Activated T-helper 1 cell treated with anti-CD3 and anti-CD28 coated beads, Interleukin-12 subunit alpha, Interleukin-12 subunit beta, Interleukin-2, Interleukin-4 antibody, amounts not matched to agents 30 ng/mL and 10 ng/mL and 1 ng/mL, durations not matched to agents 14 hours and 24 hours and 36 hours (primary cell): ENCODE measurements around the gene REXO5. TPM values are rescaled to one million over a fixed set of nuclear protein-coding genes. Genes with fewer than 3 reads are reported as not detected.
"Not testable (repeated sequence)": the region's sequence is repeated elsewhere in the genome, so short reads cannot be mapped to it uniquely, and the experiment has no call there.

Experiments used
- DNase-seq: peaks from one replicate; pipeline ENCODE4 v3.0.0; 2021; ENCODE audit warnings: low spot score
- H3K27ac Mint-ChIP-seq: one replicate; pipeline ENCODE4 v1.8.0; 2021; ENCODE audit warnings: mild to moderate bottlenecking, mixed read lengths
- H3K27me3 Mint-ChIP-seq: one replicate; pipeline ENCODE4 v1.8.0; 2022; ENCODE audit warnings: mild to moderate bottlenecking, moderate library complexity, mixed read lengths; ENCODE audit not compliant: insufficient read depth
- H3K36me3 Mint-ChIP-seq: one replicate; pipeline ENCODE4 v1.8.0; 2021; ENCODE audit warnings: low read depth, mixed read lengths
- H3K4me1 Mint-ChIP-seq: one replicate; pipeline ENCODE4 v1.8.0; 2021; ENCODE audit warnings: low read depth, mixed read lengths
- H3K4me3 Mint-ChIP-seq: one replicate; pipeline ENCODE4 v1.8.0; 2021; ENCODE audit warnings: mild to moderate bottlenecking, moderate library complexity, mixed read lengths
- H3K9me3 Mint-ChIP-seq: one replicate; pipeline ENCODE4 v1.8.0; 2021; ENCODE audit warnings: mixed read lengths
- intact Hi-C: fragments of 100-400 bp; cut with micrococcal nuclease; formaldehyde crosslinking; loops from one replicate; pipeline ENCODE4 v1.15.1; 2024
- total RNA-seq: library from RNA; stranded (reverse); gene quantifications from 2 replicates; pipeline ENCODE4 v1.2.3, GENCODE V29; 2022

REXO5 gene
- total RNA-seq, 1 donor from 2014 or later = 8.3 TPM

DNA sequence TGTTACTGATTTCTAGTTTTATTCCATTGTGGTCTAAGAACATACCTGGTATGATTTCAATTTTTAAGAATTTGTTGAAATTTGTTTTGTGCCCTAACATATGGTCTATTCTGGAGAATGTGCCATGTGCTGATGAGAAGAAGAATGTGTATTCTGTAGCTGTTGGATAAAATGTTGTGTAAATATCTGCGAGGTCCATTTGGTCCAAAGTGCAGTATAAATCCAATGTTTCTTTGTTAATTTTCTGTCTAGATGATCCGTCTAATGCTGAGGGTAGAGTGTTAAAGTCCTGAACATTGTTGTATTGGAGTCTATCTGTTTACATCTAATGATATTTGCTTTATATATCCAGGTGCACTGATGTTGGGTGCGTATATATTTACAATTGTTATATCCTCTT lies 32.6 kb upstream of the REXO5 start:
- intact Hi-C loops = no loop called here
- DNase-seq = no peak
- Mint-ChIP-seq H3K4me3 (no peak overlapping the region), H3K27me3 (no peaks in the 10 kb centered on the region), H3K4me1 (no peaks in the 10 kb centered on the region), H3K9me3 (no peaks in the 10 kb centered on the region), H3K27ac (no peak overlapping the region), H3K36me3 (no peaks in the 10 kb centered on the region)

- no peaks in the 10 kb centered on the region for H3K9me3 Mint-ChIP-seq
- DNase-seq = peak; percentile 31
- H3K4me3 Mint-ChIP-seq = no peak overlapping the region
- intact Hi-C loops = no loop called here
- H3K36me3 Mint-ChIP-seq = no peaks in the 10 kb centered on the region
- H3K27me3 Mint-ChIP-seq = no peaks in the 10 kb centered on the region
- no peaks in the 10 kb centered on the region for H3K4me1 Mint-ChIP-seq
- H3K27ac Mint-ChIP-seq = no peak overlapping the region
Measured at GRCh38 chr16:20774703-20775362, 31.5 kb upstream of the REXO5 start.

DNA sequence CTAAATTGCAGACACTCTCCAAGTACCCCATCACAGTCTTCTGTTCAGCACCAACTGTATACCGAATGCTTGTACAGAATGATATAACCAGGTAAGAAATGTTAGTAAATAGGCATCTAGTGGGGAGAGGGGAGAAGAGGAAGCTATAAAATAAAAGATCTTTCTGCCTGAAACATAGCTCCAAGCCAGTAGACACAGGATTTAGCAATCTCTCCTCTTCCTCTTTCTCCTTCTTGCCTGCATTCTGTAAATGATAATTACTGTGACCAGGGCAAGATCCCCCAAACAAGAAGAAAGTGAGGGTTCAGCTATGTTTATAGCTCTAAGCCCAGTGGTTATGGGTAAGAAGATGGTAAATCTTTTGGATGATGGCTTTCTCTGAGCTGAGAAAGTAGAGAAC lies 24.6 kb upstream of the REXO5 start:
- H3K4me1 Mint-ChIP-seq = no peaks in the 10 kb centered on the region
- DNase-seq = no peak
- no peak overlapping the region for H3K4me3 Mint-ChIP-seq
- H3K27me3 Mint-ChIP-seq = no peaks in the 10 kb centered on the region
- no peaks in the 10 kb centered on the region for H3K9me3 Mint-ChIP-seq
- H3K36me3 Mint-ChIP-seq = no peaks in the 10 kb centered on the region
- intact Hi-C loops = no loop called here
- H3K27ac Mint-ChIP-seq = no peak overlapping the region

- no peaks in the 10 kb centered on the region for H3K27me3 Mint-ChIP-seq
- no peak overlapping the region for H3K27ac Mint-ChIP-seq
- no peaks in the 10 kb centered on the region for H3K36me3 Mint-ChIP-seq
- H3K9me3 Mint-ChIP-seq = no peaks in the 10 kb centered on the region
- no peak overlapping the region for H3K4me3 Mint-ChIP-seq
- no peaks in the 10 kb centered on the region for H3K4me1 Mint-ChIP-seq
- intact Hi-C loops = no loop called here
- DNase-seq = no peak
Measured at GRCh38 chr16:20782470-20782869, 23.9 kb upstream of the REXO5 start.

DNA sequence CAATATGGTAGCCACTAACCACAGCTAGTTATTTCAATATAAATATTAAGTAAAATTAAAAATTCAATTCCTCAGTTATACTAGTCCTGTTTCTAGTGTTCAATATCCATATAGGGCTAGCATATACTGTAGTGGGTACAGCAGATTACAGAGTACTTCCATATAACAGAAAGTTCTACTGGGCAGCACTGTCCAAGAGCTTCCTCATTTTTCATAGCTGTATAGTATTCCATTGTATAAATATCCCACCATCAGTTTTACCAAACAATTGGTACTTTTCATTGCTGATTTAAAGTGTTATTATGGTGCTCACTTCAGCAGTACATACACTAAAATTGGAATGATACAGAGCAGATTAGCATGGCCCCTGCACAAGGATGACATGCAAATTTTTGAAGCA lies 22.1 kb upstream of the REXO5 start:
- H3K36me3 Mint-ChIP-seq = no peaks in the 10 kb centered on the region
- DNase-seq = no peak
- H3K9me3 Mint-ChIP-seq = no peaks in the 10 kb centered on the region
- intact Hi-C loops = no loop called here
- no peaks in the 10 kb centered on the region for H3K27me3 Mint-ChIP-seq
- H3K4me3 Mint-ChIP-seq = no peak overlapping the region
- H3K4me1 Mint-ChIP-seq = no peaks in the 10 kb centered on the region
- no peak overlapping the region for H3K27ac Mint-ChIP-seq

- Mint-ChIP-seq H3K4me1 (no peaks in the 10 kb centered on the region), H3K4me3 (no peak overlapping the region), H3K27ac (no peak overlapping the region), H3K36me3 (no peaks in the 10 kb centered on the region), H3K9me3 (no peaks in the 10 kb centered on the region), H3K27me3 (no peaks in the 10 kb centered on the region)
- intact Hi-C loops = no loop called here
- no peak for DNase-seq
Measured at GRCh38 chr16:20789130-20789529, 17.2 kb upstream of the REXO5 start.

DNA sequence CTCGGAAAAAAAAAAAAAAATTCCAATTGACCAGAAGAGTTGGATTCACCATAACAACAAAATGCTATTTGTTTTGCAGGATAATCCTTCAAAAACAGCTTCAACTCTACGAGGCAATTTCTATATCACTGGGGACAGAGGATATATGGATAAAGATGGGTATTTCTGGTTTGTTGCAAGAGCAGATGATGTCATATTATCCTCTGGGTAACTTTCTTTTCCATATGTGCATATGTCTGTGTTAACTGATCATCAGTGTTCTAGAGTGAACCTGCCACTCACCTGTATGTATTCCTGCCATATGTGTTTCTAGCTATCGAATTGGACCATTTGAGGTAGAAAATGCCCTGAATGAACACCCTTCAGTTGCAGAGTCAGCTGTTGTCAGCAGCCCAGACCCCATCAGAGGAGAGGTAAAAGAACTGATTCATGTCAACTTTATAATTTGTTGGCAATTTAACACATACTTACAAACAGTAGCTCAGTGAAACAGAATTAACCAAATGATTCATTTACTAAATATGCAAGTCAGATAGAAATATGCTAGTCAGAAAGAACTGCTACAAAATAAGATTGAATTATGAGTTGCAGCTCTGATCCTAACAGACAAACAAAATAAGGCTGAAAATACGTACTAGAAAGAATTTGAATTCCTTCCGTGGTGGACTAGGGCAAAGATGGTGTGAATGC lies 14.3 kb upstream of the REXO5 start:
- no peak for DNase-seq
- Mint-ChIP-seq H3K9me3 (no peaks in the 10 kb centered on the region), H3K4me1 (no peaks in the 10 kb centered on the region), H3K27ac (no peak overlapping the region), H3K27me3 (no peaks in the 10 kb centered on the region), H3K36me3 (peaks cover 3% of the 10 kb centered on the region), H3K4me3 (no peak overlapping the region)
- intact Hi-C loops = no loop called here

GRCh38 chr16:20798364-20798763 lies 8.0 kb upstream of the REXO5 start:
- Mint-ChIP-seq H3K9me3 (no peaks in the 10 kb centered on the region), H3K4me1 (peaks cover 14% of the 10 kb centered on the region)

DNA sequence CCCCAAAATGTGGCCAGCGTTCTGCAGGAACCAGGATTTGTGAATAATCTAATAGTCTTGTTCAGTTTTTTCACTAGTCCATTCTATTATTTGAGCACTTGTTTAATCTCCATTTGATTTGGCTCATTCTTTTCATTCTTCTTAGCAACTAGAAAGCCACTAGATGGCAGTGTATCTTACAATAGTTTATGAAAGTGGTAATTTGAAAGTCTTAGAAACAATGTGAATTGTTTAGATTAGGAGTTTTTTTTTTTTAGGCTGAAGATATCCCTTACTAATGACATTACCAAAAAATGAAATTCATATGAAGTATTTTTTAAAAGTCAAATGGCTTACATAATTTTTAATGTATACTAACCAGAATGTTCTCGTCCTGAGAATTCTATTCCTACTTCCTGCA lies 6.7 kb upstream of the REXO5 start:
- intact Hi-C loops = loop anchor here (1.0 kb wide), 1 partner anchor 284 kb away; no protein-coding TSS in a partner anchor
- H3K27ac Mint-ChIP-seq = no peak overlapping the region
- peaks cover 10% of the 10 kb centered on the region for H3K36me3 Mint-ChIP-seq
- H3K4me1 Mint-ChIP-seq = peaks cover 14% of the 10 kb centered on the region
- H3K4me3 Mint-ChIP-seq = no peak overlapping the region
- no peak for DNase-seq
- no peaks in the 10 kb centered on the region for H3K27me3 Mint-ChIP-seq
- no peaks in the 10 kb centered on the region for H3K9me3 Mint-ChIP-seq

More at GRCh38 chr16:20798364-20798763, 8.0 kb upstream of the REXO5 start:
- intact Hi-C loops = no loop called here
- H3K27me3 Mint-ChIP-seq = no peaks in the 10 kb centered on the region
- no peak overlapping the region for H3K4me3 Mint-ChIP-seq
- H3K36me3 Mint-ChIP-seq = peaks cover 10% of the 10 kb centered on the region
- H3K27ac Mint-ChIP-seq = no peak overlapping the region
- no peak for DNase-seq

DNA sequence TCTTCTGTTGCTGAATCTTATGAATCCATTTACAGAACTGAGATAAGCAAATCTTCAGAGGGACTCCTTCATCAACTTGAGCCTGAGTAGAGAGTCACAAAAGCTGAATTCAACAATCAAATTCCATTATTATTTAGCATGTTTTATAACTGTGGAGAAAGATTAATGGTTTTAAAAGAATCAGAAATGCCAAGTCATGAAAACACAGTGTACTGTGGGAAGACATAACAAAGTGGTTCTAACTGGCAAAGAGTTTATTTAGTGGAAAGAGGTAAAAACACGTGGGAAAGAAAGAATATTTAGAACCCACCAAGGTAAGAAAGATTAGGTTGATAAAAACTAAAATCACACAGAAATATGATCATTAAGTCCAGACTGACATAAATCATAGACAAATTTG lies 5.0 kb upstream of the REXO5 start:
- Mint-ChIP-seq H3K4me3 (no peak overlapping the region), H3K27ac (no peak overlapping the region), H3K4me1 (peaks cover 14% of the 10 kb centered on the region), H3K9me3 (no peaks in the 10 kb centered on the region), H3K36me3 (peaks cover 10% of the 10 kb centered on the region), H3K27me3 (no peaks in the 10 kb centered on the region)
- intact Hi-C loops = loop anchor here (2.0 kb wide), 1 partner anchor 50 kb away; no protein-coding TSS in a partner anchor
- no peak for DNase-seq

DNA sequence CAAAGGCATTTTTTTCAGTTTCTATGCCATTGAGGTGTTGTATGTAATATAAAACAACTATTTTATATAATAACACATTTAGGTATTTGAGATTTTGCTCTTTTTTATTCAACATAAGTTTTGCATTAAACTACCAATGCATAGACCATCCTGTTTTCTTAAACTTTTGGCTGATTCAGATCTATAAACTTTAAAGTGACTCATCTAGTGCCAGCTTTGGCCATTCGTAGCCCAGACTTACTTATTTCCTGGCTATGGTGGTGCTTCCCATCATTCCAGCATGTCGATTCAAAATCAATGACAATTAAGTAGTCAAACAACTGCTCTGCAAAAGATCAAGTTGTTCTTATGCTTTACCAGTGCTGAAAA lies 3.2 kb upstream of the REXO5 start:
- DNase-seq = no peak
- Mint-ChIP-seq H3K27me3 (no peaks in the 10 kb centered on the region), H3K36me3 (peaks cover 4% of the 10 kb centered on the region), H3K9me3 (no peaks in the 10 kb centered on the region), H3K4me3 (no peak overlapping the region), H3K27ac (no peak overlapping the region), H3K4me1 (peaks cover 20% of the 10 kb centered on the region)
- intact Hi-C loops = no loop called here

- DNase-seq = no peak
- Mint-ChIP-seq H3K4me3 (no peak overlapping the region), H3K36me3 (peaks cover 5% of the 10 kb centered on the region), H3K4me1 (peaks cover 18% of the 10 kb centered on the region), H3K27me3 (no peaks in the 10 kb centered on the region), H3K27ac (no peak overlapping the region), H3K9me3 (no peaks in the 10 kb centered on the region)
- intact Hi-C loops = no loop called here
Measured at GRCh38 chr16:20803561-20804214, 2.6 kb upstream of the REXO5 start.

DNA sequence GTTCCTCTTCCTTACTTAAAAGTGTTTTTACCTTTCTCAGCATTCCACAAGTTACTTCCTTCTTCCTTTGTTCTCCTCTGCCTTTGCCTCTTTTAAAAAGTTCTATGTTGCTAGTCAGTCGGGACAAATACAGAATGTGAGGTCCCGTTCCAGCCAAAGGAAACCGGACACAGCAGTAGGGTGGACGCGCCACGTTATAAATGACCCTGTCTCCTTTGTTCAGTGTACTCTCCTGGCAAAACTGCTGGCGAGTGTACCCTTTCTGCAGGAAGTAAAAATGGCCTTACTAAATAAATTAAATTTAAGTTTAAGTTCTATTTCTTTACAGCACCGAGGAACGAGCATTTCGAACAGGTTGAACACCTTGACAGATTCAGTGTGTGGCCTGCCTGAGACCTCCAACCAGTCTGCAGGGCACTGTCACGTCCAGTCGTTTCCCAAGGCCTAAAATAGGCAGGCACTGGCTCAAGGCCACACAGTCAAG lies 601 bp upstream of the REXO5 start:
- Mint-ChIP-seq H3K4me3 (peak overlapping the region; percentile 98), H3K4me1 (peaks cover 26% of the 10 kb centered on the region), H3K27ac (peak overlapping the region; percentile 46)
- DNase-seq, H3K36me3 Mint-ChIP-seq, H3K27me3 Mint-ChIP-seq, H3K9me3 Mint-ChIP-seq: not testable (repeated sequence)
- intact Hi-C loops = loop anchor here (1.0 to 5.0 kb wide), 7 partner anchors 17 to 353 kb away; partner anchors contain the start of genes DCUN1D3, LDAF1, LYRM1 and THUMPD1
